ENCODE results near the gene PHLDB3. TPM values are rescaled to one million over a fixed set of nuclear protein-coding genes. Genes with fewer than 3 reads are reported as not detected.
"Not testable (repeated sequence)": the region's sequence is repeated elsewhere in the genome, so short reads cannot be mapped to it uniquely, and the experiment has no call there.

The PHLDB3 gene
- total RNA-seq, 1 donor from 2014 or later = 14.3 TPM

GRCh38 chr19:43548706-43549105 is 44.2 kb upstream of the PHLDB3 start:
- Mint-ChIP-seq H3K9me3 (no peaks in the 10 kb centered on the region), H3K27ac (ENCODE audit: unreplicated experiment) (no peak overlapping the region), H3K4me3 (no peak overlapping the region), H3K4me1 (no peaks in the 10 kb centered on the region), H3K36me3 (ENCODE audit: low read depth) (peaks cover 14% of the 10 kb centered on the region), H3K27me3 (ENCODE audit: low read depth) (no peaks in the 10 kb centered on the region)
- DNase-seq (ENCODE audit: low read depth, low spot score) = no peak
- no peak for TF ChIP-seq CTCF (conservative IDR thresholded peaks at IDR 0.05)

DNA sequence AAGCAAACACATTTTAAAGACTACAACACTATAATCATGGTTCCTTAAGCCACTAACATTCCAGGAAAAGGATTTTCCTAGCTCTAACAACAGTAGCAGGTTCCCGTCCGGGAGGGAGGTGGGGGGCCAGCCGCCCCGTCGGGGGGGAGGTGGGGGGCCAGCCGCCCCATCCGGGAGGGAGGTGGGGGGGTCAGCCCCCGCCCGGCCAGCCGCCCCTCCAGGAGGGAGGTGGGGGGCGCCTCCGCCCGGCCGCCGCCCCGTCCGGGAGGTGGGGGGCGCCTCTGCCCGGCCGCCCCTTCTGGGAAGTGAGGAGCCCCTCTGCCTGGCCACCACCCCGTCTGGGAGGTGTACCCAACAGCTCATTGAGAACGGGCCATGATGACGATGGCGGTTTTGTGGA is 43.4 kb upstream of the PHLDB3 start:
- peaks cover 16% of the 10 kb centered on the region for H3K36me3 Mint-ChIP-seq (ENCODE audit: low read depth)
- H3K27me3 Mint-ChIP-seq (ENCODE audit: low read depth); H3K9me3 Mint-ChIP-seq; DNase-seq (ENCODE audit: low read depth, low spot score); H3K4me3 Mint-ChIP-seq; H3K4me1 Mint-ChIP-seq; H3K27ac Mint-ChIP-seq (ENCODE audit: unreplicated experiment): not testable (repeated sequence)

- H3K27ac Mint-ChIP-seq (ENCODE audit: unreplicated experiment) = no peak overlapping the region
- no peak for TF ChIP-seq CTCF (conservative IDR thresholded peaks at IDR 0.05)
- no peaks in the 10 kb centered on the region for H3K9me3 Mint-ChIP-seq
- H3K36me3 Mint-ChIP-seq (ENCODE audit: low read depth) = peaks cover 18% of the 10 kb centered on the region
- H3K4me1 Mint-ChIP-seq = no peaks in the 10 kb centered on the region
- no peaks in the 10 kb centered on the region for H3K27me3 Mint-ChIP-seq (ENCODE audit: low read depth)
- no peak overlapping the region for H3K4me3 Mint-ChIP-seq
- DNase-seq (ENCODE audit: low read depth, low spot score) = no peak
These were observed 42.0 kb upstream of the PHLDB3 start for GRCh38 chr19:43546581-43546980.

- Mint-ChIP-seq H3K4me1 (no peaks in the 10 kb centered on the region), H3K4me3 (no peak overlapping the region), H3K27me3 (ENCODE audit: low read depth) (no peaks in the 10 kb centered on the region), H3K27ac (ENCODE audit: unreplicated experiment) (no peak overlapping the region), H3K36me3 (ENCODE audit: low read depth) (peaks cover 21% of the 10 kb centered on the region), H3K9me3 (no peaks in the 10 kb centered on the region)
- no peak for TF ChIP-seq CTCF (conservative IDR thresholded peaks at IDR 0.05)
- DNase-seq (ENCODE audit: low read depth, low spot score) = no peak
These were observed 41.4 kb upstream of the PHLDB3 start for GRCh38 chr19:43545981-43546380.

DNA sequence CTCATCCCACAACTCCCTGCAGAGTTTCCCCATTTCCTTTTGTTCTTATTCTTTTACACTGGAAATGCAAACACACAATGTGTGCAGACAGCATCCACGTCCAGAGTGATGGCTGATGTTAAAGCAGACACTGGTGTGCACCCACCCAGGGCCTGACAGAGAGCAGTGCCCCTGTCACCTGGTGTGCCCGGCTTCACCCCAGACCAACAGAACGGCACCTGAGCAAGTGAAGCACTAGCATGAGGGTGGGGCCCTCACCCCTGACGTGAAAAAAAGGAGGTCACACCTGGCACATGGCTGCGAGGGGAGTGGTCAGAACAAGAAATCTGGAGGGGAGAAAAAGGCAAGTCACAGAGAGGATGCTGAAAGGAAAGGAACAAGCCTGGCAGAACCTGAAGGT is 40.7 kb upstream of the PHLDB3 start:
- Mint-ChIP-seq H3K4me1 (no peaks in the 10 kb centered on the region), H3K36me3 (ENCODE audit: low read depth) (peaks cover 23% of the 10 kb centered on the region), H3K27me3 (ENCODE audit: low read depth) (no peaks in the 10 kb centered on the region), H3K9me3 (no peaks in the 10 kb centered on the region), H3K4me3 (no peak overlapping the region), H3K27ac (ENCODE audit: unreplicated experiment) (no peak overlapping the region)
- TF ChIP-seq CTCF (conservative IDR thresholded peaks at IDR 0.05) = no peak
- DNase-seq (ENCODE audit: low read depth, low spot score) = no peak

DNA sequence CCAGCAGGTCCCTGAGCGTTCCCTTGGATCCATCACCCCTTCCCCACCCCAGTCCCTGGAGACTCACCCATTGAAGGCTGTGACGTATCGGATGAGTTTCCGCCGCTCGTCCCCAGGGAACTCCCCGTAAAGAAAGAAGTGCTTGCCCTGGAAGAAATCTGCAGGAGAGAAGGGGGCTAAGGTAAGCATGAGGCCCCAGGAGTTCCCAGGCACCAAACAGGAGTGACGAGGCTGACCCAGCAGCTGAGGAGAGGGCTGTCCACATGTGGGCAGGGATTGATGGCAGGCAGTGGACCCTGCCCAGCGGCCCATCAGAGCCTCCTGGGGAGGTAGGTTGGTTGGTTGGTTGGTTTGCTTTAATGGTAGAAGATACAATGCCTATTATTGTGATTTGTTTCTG is 39.5 kb upstream of the PHLDB3 start:
- DNase-seq (ENCODE audit: low read depth, low spot score) = no peak
- H3K4me1 Mint-ChIP-seq = no peaks in the 10 kb centered on the region
- peaks cover 3% of the 10 kb centered on the region for H3K9me3 Mint-ChIP-seq
- peaks cover 34% of the 10 kb centered on the region for H3K36me3 Mint-ChIP-seq (ENCODE audit: low read depth)
- no peaks in the 10 kb centered on the region for H3K27me3 Mint-ChIP-seq (ENCODE audit: low read depth)
- TF ChIP-seq CTCF (conservative IDR thresholded peaks at IDR 0.05) = no peak
- H3K27ac Mint-ChIP-seq (ENCODE audit: unreplicated experiment) = no peak overlapping the region
- no peak overlapping the region for H3K4me3 Mint-ChIP-seq

Data from neural crest cell (in vitro differentiated cells).